ENCODE data around the gene KCNJ4. TPM values are rescaled to one million over a fixed set of nuclear protein-coding genes. Genes with fewer than 3 reads are reported as not detected.
"Not testable (repeated sequence)": the region's sequence is repeated elsewhere in the genome, so short reads cannot be mapped to it uniquely, and the experiment has no call there.

The KCNJ4 gene
- total and polyA plus RNA-seq, 8 donors = not detected

- Histone ChIP-seq H3K36me3 (peaks cover 0 to 19% (median 0%) of the 10 kb centered on the region in 3 donors), H3K4me3 (no peak overlapping the region), H3K27ac (no peak overlapping the region), H3K27me3 (no peaks in the 10 kb centered on the region), H3K9me3 (no peaks in the 10 kb centered on the region), H3K4me1 (no peaks in the 10 kb centered on the region)
- ATAC-seq = no peak
- no peak for TF ChIP-seq CTCF (IDR thresholded peaks at IDR 0.05)
- intact Hi-C loops (cut with DNase I) = no loop called here
- FAIRE-seq = no peak
- WGBS, 2 donors = 65 to 73% methylated on average over 1 of the region's 1 CpG
- no peak for DNase-seq
These were observed 22.6 kb upstream of the KCNJ4 start for GRCh38 chr22:38477585-38477984.

GRCh38 chr22:38474003-38474607, 19.1 kb upstream of the KCNJ4 start:
- intact Hi-C loops (cut with DNase I) = no loop called here

GRCh38 chr22:38471237-38471636, 16.2 kb upstream of the KCNJ4 start:
- DNase-seq = no peak
- FAIRE-seq = no peak
- TF ChIP-seq CTCF (IDR thresholded peaks at IDR 0.05) = no peak
- no peak for ATAC-seq
- H3K9me3 ChIP-seq = no peaks in the 10 kb centered on the region
- no peaks in the 10 kb centered on the region for H3K27me3 ChIP-seq
- H3K27ac ChIP-seq = no peak overlapping the region
- H3K4me3 ChIP-seq = no peak overlapping the region
- H3K4me1 ChIP-seq = peaks cover 0 to 3% (median 0%) of the 10 kb centered on the region in 3 donors
- no peaks in the 10 kb centered on the region for H3K36me3 ChIP-seq
- intact Hi-C loops (cut with DNase I) = no loop called here
- WGBS, 2 donors = 91 to 93% methylated on average over 11 of the region's 11 CpGs

More at GRCh38 chr22:38474003-38474607, 19.1 kb upstream of the KCNJ4 start:
- Histone ChIP-seq H3K4me3 (no peak overlapping the region), H3K27ac (no peak overlapping the region), H3K4me1 (peaks cover 0 to under 1% (median 0%) of the 10 kb centered on the region in 3 donors), H3K36me3 (no peaks in the 10 kb centered on the region), H3K9me3 (no peaks in the 10 kb centered on the region), H3K27me3 (no peaks in the 10 kb centered on the region)
- DNase-seq (no peak), FAIRE-seq (no peak), ATAC-seq (no peak)
- TF ChIP-seq CTCF (IDR thresholded peaks at IDR 0.05) = no peak
- 66 to 75% methylated on average over 10 of the region's 10 CpGs for WGBS, 2 donors

- WGBS, 2 donors = 95 to 97% methylated on average over 8 to 10 of the region's 10 CpGs
- intact Hi-C loops (cut with DNase I); H3K27me3 ChIP-seq; FAIRE-seq; H3K27ac ChIP-seq; ATAC-seq; H3K36me3 ChIP-seq; H3K4me1 ChIP-seq; H3K4me3 ChIP-seq; H3K9me3 ChIP-seq: not testable (repeated sequence)
- peak in 1 of 6 donors; percentile 8 for DNase-seq
These were observed 15.2 kb upstream of the KCNJ4 start for GRCh38 chr22:38470179-38470578.

GRCh38 chr22:38469306-38469781, 14.3 kb upstream of the KCNJ4 start:
- DNase-seq = no peak
- peak overlapping the region in 1 of 4 donors; percentile 57 for H3K4me3 ChIP-seq
- FAIRE-seq = no peak

More at GRCh38 chr22:38469306-38469781, 14.3 kb upstream of the KCNJ4 start:
- no peak for ATAC-seq
- H3K9me3 ChIP-seq = no peaks in the 10 kb centered on the region
- peaks cover 0 to 3% (median 0%) of the 10 kb centered on the region in 3 donors for H3K4me1 ChIP-seq
- intact Hi-C loops (cut with DNase I) = no loop called here
- no peaks in the 10 kb centered on the region for H3K36me3 ChIP-seq
- 95 to 98% methylated on average over 6 of the region's 6 CpGs for WGBS, 2 donors
- no peaks in the 10 kb centered on the region for H3K27me3 ChIP-seq
- H3K27ac ChIP-seq = no peak overlapping the region
- no peak for TF ChIP-seq CTCF (IDR thresholded peaks at IDR 0.05)

All from pancreas (tissue), 10 donors.